GM19455 (cell line): Measurements from ENCODE around the gene ANO9.
"Not testable (repeated sequence)": the region's sequence is repeated elsewhere in the genome, so short reads cannot be mapped to it uniquely, and the experiment has no call there.

ENCODE experiments used
- ATAC-seq: cut with Tn5 transposase; IDR thresholded peaks from one replicate; pipeline ENCODE4 v1.9.1; 2021; ENCODE audit not compliant: unreplicated experiment

The ANO9 gene

GRCh38 chr11:437228-437870, 4.5 kb downstream of the ANO9 start:
- ATAC-seq: no peak

- not testable (repeated sequence) for ATAC-seq
Observed at GRCh38 chr11:434999-435740, 6.6 kb downstream of the ANO9 start.

GRCh38 chr11:434496-434895, 7.3 kb downstream of the ANO9 start:
- ATAC-seq: no peak

- ATAC-seq: no peak
Observed at GRCh38 chr11:433641-434040, 8.2 kb downstream of the ANO9 start.

- no peak for ATAC-seq
Observed at GRCh38 chr11:433111-433510, 8.7 kb downstream of the ANO9 start.

GRCh38 chr11:432501-433100, 9.2 kb downstream of the ANO9 start:
- no peak for ATAC-seq

- no peak for ATAC-seq
Observed at GRCh38 chr11:431921-432320, 9.9 kb downstream of the ANO9 start.

GRCh38 chr11:429931-430456, 11.8 kb downstream of the ANO9 start:
- ATAC-seq: no peak

GRCh38 chr11:429391-429790, 12.4 kb downstream of the ANO9 start:
- no peak for ATAC-seq

- no peak for ATAC-seq
Observed at GRCh38 chr11:428295-428694, 13.5 kb downstream of the ANO9 start.

- no peak for ATAC-seq
Observed at GRCh38 chr11:426851-427250, 15.0 kb downstream of the ANO9 start.

GRCh38 chr11:425301-425700, 16.5 kb downstream of the ANO9 start:
- ATAC-seq: no peak

GRCh38 chr11:424766-425165, 17.0 kb downstream of the ANO9 start:
- ATAC-seq: not testable (repeated sequence)

- ATAC-seq: no peak
Observed at GRCh38 chr11:424232-424631, 17.6 kb downstream of the ANO9 start.

GRCh38 chr11:422249-422656, 19.6 kb downstream of the ANO9 start:
- no peak for ATAC-seq

- ATAC-seq: no peak
Observed at GRCh38 chr11:420911-421321, 20.9 kb downstream of the ANO9 start.

GRCh38 chr11:420054-420910, 21.5 kb downstream of the ANO9 start:
- no peak for ATAC-seq

GRCh38 chr11:419248-420005, 22.4 kb downstream of the ANO9 start:
- ATAC-seq: no peak

- no peak for ATAC-seq
Observed at GRCh38 chr11:418343-419247, 23.2 kb downstream of the ANO9 start.
